Natural killer cell (primary cell): ENCODE results near the gene ITGAE. TPM values are rescaled to one million over a fixed set of nuclear protein-coding genes. Genes with fewer than 3 reads are reported as not detected.
"Not testable (repeated sequence)": the region's sequence is repeated elsewhere in the genome, so short reads cannot be mapped to it uniquely, and the experiment has no call there.

ENCODE experiments used
- ATAC-seq, 3 donors: fragments of 150-1000 bp in 2 of 3; fragments of 200-7000 bp in 1 of 3; cut with Tn5 transposase; 1 replicate in 1 of 3; 2 replicates in 2 of 3; pipeline ENCODE4 v1.10.0; 2021; ENCODE audit warnings: mild to moderate bottlenecking in 2 of 3, moderate library complexity in 2 of 3
- DNase-seq, 2 donors: peaks; one replicate each; pipeline versions ENCODE4 v3.0.0 to v3.0.0-alpha.2; 2013 to 2021; ENCODE audit warnings: mixed read lengths in 1 of 2
- H3K27ac ChIP-seq: one replicate; pipeline ENCODE4 v1.5.1; 2013; ENCODE audit warnings: mild to moderate bottlenecking, low read length
- H3K27me3 ChIP-seq: one replicate; pipeline ENCODE4 v1.6.1; 2013; ENCODE audit warnings: low read length; ENCODE audit not compliant: control insufficient read depth, insufficient read depth
- H3K36me3 ChIP-seq: one replicate; pipeline ENCODE4 v1.6.1; 2013; ENCODE audit warnings: low read length; ENCODE audit not compliant: control insufficient read depth, insufficient read depth
- H3K4me1 ChIP-seq: one replicate; pipeline ENCODE4 v1.6.1; 2013; ENCODE audit warnings: low read length; ENCODE audit not compliant: control insufficient read depth, insufficient read depth
- H3K4me3 ChIP-seq: one replicate; pipeline ENCODE4 v1.5.1; 2013; ENCODE audit warnings: low read length
- H3K9me3 ChIP-seq: one replicate; pipeline ENCODE4 v1.6.1; 2013; ENCODE audit warnings: low read length; ENCODE audit not compliant: control insufficient read depth, insufficient read depth
- H3K27ac Mint-ChIP-seq, 2 donors: one replicate each; pipeline ENCODE4 v1.8.0; 2022; ENCODE audit warnings: mild to moderate bottlenecking in 2 of 2, mixed read lengths in 2 of 2, moderate library complexity in 1 of 2
- H3K27me3 Mint-ChIP-seq, 2 donors: one replicate each; pipeline ENCODE4 v1.8.0; 2022; ENCODE audit warnings: low read depth in 2 of 2, mixed read lengths in 2 of 2
- H3K36me3 Mint-ChIP-seq: one replicate; pipeline ENCODE4 v1.8.0; 2022; ENCODE audit warnings: mixed read lengths
- H3K4me1 Mint-ChIP-seq, 2 donors: one replicate each; pipeline ENCODE4 v1.8.0; 2022; ENCODE audit warnings: mixed read lengths in 2 of 2
- H3K4me3 Mint-ChIP-seq: one replicate; pipeline ENCODE4 v1.8.0; 2022; ENCODE audit warnings: mild to moderate bottlenecking, moderate library complexity, mixed read lengths
- H3K9me3 Mint-ChIP-seq, 2 donors: one replicate each; pipeline ENCODE4 v1.8.0; 2022; ENCODE audit warnings: mixed read lengths in 2 of 2
- WGBS: methylation state at CpG from one replicate; pipeline ENCODE4 v1.1.7; 2013; ENCODE audit warnings: missing lambda C conversion rate; ENCODE audit not compliant: insufficient coverage; 5-methylcytosine and 5-hydroxymethylcytosine counted together
- intact Hi-C: fragments of 100-400 bp; cut with micrococcal nuclease; formaldehyde crosslinking; loops from one replicate; pipeline ENCODE4 v1.14.2; 2022
- total RNA-seq, 4 donors: library from RNA; stranded (reverse); fragments of 120-200 nt in 1 of 4; gene quantifications; one replicate each; pipeline versions ENCODE4 v1.2.3 to v1.2.4, GENCODE V29; 2013 to 2022
- TF ChIP-seq, protein P1 (sequence below): fragments of 200-600 bp; IDR thresholded peaks from one replicate; pipeline ENCODE4 v1.8.0; 2022; ENCODE audit warnings: antibody characterized with exemption

Gene ITGAE
- total RNA-seq, 3 donors from 2014 or later (not counting 1 experiment from before 2014, with no cell fraction given) = 12.8 to 13.8 (median 13.8) TPM

DNA sequence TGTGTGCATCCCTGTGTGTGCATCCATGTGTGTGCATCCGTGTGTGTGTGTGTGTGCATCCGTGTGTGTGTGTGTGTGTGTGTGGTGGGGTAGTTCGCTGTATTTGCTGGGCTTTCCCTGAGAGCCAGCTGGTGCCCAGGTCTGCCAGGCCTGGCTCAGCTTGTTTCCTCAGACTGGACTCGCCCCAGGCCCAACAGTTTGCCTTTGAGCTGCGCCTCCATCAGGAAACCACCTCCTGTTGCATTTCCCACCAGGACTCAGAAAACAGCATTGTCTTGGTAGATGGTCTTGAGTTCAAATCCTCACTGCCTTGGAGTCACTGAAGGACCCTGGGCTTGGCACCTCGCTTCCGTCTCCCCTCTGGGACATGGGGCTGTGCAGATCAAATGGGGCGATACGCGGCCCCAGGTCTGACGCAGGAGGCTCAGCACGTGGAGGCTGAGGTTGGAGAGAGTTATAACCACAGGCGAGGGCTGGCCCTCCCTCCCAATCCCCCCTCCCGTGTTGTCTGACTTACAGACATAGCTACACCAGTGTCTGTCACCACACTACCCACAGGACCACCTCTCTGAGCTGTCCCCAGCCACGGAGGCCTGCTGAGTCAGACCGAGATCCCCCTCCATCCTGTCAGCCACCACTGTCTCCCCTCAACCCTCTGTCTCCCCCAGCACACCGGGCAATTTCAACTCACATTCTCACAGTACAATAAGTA, 4.7 kb downstream of the ITGAE start:
- H3K9me3 Mint-ChIP-seq = no peaks in the 10 kb centered on the region
- H3K4me1 Mint-ChIP-seq = peaks cover 45 to 54% of the 10 kb centered on the region in 2 donors
- WGBS = 25% methylated on average over 17 of the region's 17 CpGs
- H3K27ac Mint-ChIP-seq = peak overlapping the region; percentile 84 to 89
- TF ChIP-seq, protein P1, sequence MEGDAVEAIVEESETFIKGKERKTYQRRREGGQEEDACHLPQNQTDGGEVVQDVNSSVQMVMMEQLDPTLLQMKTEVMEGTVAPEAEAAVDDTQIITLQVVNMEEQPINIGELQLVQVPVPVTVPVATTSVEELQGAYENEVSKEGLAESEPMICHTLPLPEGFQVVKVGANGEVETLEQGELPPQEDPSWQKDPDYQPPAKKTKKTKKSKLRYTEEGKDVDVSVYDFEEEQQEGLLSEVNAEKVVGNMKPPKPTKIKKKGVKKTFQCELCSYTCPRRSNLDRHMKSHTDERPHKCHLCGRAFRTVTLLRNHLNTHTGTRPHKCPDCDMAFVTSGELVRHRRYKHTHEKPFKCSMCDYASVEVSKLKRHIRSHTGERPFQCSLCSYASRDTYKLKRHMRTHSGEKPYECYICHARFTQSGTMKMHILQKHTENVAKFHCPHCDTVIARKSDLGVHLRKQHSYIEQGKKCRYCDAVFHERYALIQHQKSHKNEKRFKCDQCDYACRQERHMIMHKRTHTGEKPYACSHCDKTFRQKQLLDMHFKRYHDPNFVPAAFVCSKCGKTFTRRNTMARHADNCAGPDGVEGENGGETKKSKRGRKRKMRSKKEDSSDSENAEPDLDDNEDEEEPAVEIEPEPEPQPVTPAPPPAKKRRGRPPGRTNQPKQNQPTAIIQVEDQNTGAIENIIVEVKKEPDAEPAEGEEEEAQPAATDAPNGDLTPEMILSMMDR = no peak
- peaks cover 68% of the 10 kb centered on the region for H3K4me1 ChIP-seq
- no peaks in the 10 kb centered on the region for H3K36me3 ChIP-seq
- H3K4me3 ChIP-seq = no peak overlapping the region
- H3K4me3 Mint-ChIP-seq = peak overlapping the region; percentile 77
- DNase-seq (peak; percentile 83 to 91), ATAC-seq (peak; percentile 66 to 88 (median 81))
- H3K27me3 ChIP-seq = no peaks in the 10 kb centered on the region
- peaks cover 0 to 12% of the 10 kb centered on the region in 2 donors for H3K27me3 Mint-ChIP-seq
- intact Hi-C loops = loop anchor here (1.0 to 5.0 kb wide), 3 partner anchors 31 to 102 kb away; partner anchors contain the start of gene NCBP3
- no peaks in the 10 kb centered on the region for H3K9me3 ChIP-seq
- peak overlapping the region; percentile 24 for H3K27ac ChIP-seq
- H3K36me3 Mint-ChIP-seq = no peaks in the 10 kb centered on the region

DNA sequence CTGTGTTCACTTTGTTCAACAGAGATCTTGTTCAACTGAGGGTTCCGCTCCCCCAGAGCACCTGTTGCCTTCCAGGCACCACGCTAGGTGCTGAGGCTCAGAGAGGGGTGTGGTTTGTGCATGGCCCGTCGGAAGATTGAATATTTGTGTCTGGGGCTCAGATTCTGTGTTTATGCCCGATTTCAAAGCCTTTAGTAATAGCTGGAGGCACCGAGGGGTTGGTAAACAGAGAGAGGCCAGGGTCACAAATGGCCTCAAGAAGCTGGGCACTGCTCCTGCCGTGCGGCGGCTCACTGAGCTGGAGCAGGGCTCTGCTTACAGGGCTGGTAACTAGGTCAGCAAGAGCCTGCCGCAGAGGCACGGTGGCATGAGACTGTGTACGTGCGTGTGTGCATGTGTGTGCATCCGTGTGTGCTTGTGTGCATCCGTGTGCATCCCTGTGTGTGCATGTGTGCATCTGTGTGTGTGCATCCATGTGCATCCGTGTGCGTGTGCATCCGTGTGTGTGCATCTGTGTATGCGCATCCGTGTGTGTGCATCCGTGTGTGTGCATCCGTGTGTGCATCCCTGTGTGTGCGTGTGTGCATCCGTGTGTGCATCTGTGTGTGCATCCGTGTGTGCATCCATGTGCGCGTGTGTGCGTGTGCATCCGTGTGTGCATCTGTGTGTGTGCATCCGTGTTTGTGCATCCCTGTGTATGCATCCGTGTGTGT, 5.4 kb downstream of the ITGAE start:
- ATAC-seq (peak in 1 of 3 donors; percentile 12), DNase-seq (peak in 1 of 2 donors; percentile 65)
- TF ChIP-seq, protein P1 = no peak
- intact Hi-C loops = loop anchor here (1.0 to 5.0 kb wide), 4 partner anchors 30 to 101 kb away; partner anchors contain the start of gene NCBP3
- peak overlapping the region; percentile 91 to 93 for H3K27ac Mint-ChIP-seq
- Histone ChIP-seq H3K36me3 (no peaks in the 10 kb centered on the region), H3K4me3 (no peak overlapping the region), H3K27me3 (no peaks in the 10 kb centered on the region), H3K9me3 (no peaks in the 10 kb centered on the region), H3K27ac (peak overlapping the region; percentile 69), H3K4me1 (peaks cover 63% of the 10 kb centered on the region)
- H3K36me3 Mint-ChIP-seq = no peaks in the 10 kb centered on the region
- peak overlapping the region; percentile 77 for H3K4me3 Mint-ChIP-seq
- no peaks in the 10 kb centered on the region for H3K9me3 Mint-ChIP-seq
- H3K4me1 Mint-ChIP-seq = peaks cover 41 to 51% of the 10 kb centered on the region in 2 donors
- peaks cover 0 to 12% of the 10 kb centered on the region in 2 donors for H3K27me3 Mint-ChIP-seq
- WGBS = 68% methylated on average over 31 of the region's 31 CpGs

DNA sequence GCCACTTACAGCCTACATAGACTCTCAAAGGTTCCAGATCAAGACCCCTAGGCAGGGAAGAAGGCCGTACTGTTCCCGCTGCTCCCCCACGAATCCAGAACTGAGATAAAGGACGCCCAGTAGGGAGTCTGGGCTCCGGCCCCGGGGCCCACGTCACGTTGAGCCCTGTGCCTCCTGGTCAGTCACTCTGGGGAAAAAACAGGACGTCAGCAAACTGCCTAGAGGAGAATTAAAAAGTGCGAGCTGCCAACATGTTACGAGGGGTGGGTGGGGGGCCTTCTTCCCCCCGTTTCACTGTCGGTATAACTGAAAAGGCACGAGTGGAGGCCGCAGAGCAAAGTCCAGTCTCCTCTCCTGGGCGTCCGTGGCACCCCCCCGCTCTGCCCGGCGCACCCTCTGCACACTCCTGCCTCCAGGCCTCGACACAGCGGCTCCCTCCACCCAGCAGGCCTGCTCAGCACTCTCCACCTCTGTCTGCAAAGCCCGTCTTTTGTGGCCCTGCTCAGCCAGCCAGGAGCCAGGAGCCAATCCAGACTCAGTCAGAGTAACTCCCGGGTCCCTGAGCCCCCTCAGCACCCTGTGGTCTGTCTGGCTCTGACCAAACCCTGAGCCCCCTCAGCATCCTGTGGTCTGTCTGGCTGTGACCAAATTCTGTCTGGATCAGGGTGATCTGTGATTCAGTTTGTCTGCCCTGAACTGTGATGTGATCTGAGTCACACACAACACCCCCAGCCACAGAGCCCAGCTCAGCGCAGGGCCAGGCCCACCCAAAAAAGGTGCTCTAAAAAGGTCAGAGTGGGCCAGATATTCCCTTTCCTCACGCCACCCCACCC, 6.2 kb downstream of the ITGAE start:
- H3K9me3 Mint-ChIP-seq = no peaks in the 10 kb centered on the region
- H3K36me3 Mint-ChIP-seq = no peaks in the 10 kb centered on the region
- Histone ChIP-seq H3K36me3 (no peaks in the 10 kb centered on the region), H3K4me1 (peaks cover 64% of the 10 kb centered on the region), H3K9me3 (no peaks in the 10 kb centered on the region), H3K27me3 (no peaks in the 10 kb centered on the region), H3K4me3 (no peak overlapping the region), H3K27ac (peak overlapping the region; percentile 69)
- peak overlapping the region; percentile 75 for H3K4me3 Mint-ChIP-seq
- intact Hi-C loops = loop anchor here (2.0 to 5.0 kb wide), 2 partner anchors 53 to 84 kb away; partner anchors contain the start of gene NCBP3
- TF ChIP-seq, protein P1 = no peak
- H3K27ac Mint-ChIP-seq = peak overlapping the region; percentile 91 to 93
- peaks cover 45 to 54% of the 10 kb centered on the region in 2 donors for H3K4me1 Mint-ChIP-seq
- ATAC-seq (peak; percentile 62 to 75 (median 65)), DNase-seq (peak; percentile 76 to 80)
- WGBS = 78% methylated on average over 26 of the region's 26 CpGs
- H3K27me3 Mint-ChIP-seq = peaks cover 0 to 12% of the 10 kb centered on the region in 2 donors

DNA sequence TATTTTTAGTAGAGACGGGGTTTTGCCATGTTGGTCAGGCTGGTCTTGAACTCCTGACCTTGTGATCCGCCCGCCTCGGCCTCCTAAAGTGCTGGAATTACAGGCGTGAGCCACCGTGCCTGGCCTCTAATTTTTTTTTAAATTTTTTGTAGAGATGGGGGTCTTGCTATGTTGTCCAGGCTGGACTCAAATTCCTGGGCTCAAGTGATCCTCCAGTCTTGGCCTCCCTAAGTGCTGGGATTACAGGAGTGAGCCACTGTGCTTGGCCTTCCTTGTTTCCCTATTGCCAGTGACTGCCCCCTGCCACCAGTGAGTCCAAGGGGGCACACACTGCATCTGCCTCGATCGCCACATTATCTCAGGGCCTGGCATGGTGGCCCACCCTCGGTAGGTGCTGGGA, 6.8 kb downstream of the ITGAE start:
- not testable (repeated sequence) for H3K27me3 ChIP-seq, H3K36me3 ChIP-seq, H3K9me3 Mint-ChIP-seq, H3K4me3 Mint-ChIP-seq, ATAC-seq, DNase-seq, H3K9me3 ChIP-seq, H3K36me3 Mint-ChIP-seq, H3K27ac ChIP-seq, H3K4me3 ChIP-seq
- intact Hi-C loops = loop anchor here (2.0 kb wide), 1 partner anchor 83 kb away; no protein-coding TSS in a partner anchor
- Mint-ChIP-seq H3K27me3 (peaks cover 0 to 12% of the 10 kb centered on the region in 2 donors), H3K4me1 (peaks cover 51 to 60% of the 10 kb centered on the region in 2 donors), H3K27ac (peak overlapping the region; percentile 91 to 93)
- H3K4me1 ChIP-seq = peaks cover 62% of the 10 kb centered on the region
- WGBS = 98% methylated on average over 9 of the region's 9 CpGs

DNA sequence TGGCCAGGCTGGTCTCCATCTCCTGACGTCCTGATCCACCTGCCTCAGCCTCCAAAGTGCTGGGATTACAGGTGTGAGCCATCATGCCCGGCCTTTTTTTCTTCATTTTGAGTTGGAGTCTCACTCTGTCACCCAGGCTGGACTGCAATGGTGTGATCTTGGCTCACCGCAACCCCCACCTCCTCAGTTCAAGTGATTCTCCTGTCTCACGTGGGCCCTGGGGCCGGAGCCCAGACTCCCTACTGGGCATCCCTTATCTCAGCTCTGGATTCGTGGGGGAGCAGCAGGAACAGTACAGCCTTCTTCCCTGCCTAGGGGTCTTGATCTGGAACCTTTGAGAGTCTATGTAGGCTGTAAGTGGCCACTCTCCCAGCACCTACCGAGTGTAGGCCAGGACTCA, 7.7 kb downstream of the ITGAE start:
- H3K27me3 ChIP-seq, H3K9me3 ChIP-seq, H3K36me3 Mint-ChIP-seq, ATAC-seq, H3K27ac Mint-ChIP-seq, H3K4me3 Mint-ChIP-seq, intact Hi-C loops, H3K27me3 Mint-ChIP-seq, H3K9me3 Mint-ChIP-seq, H3K27ac ChIP-seq, H3K36me3 ChIP-seq, DNase-seq, H3K4me3 ChIP-seq: not testable (repeated sequence)
- H3K4me1 ChIP-seq = peaks cover 60% of the 10 kb centered on the region
- WGBS = 99% methylated on average over 7 of the region's 7 CpGs
- peaks cover 55 to 57% of the 10 kb centered on the region in 2 donors for H3K4me1 Mint-ChIP-seq
